ENCODE data around the gene ATP6V0E1.

GRCh38 chr5:173011566-173011965 is 28.0 kb downstream of the ATP6V0E1 start:
- TF ChIP-seq CTCF (IDR thresholded peaks at IDR 0.05) = no peak
- TF ChIP-seq POLR2AphosphoS5 (IDR thresholded peaks at IDR 0.05; ENCODE audit: low read depth, low read length) = no peak
- TF ChIP-seq, protein P1, sequence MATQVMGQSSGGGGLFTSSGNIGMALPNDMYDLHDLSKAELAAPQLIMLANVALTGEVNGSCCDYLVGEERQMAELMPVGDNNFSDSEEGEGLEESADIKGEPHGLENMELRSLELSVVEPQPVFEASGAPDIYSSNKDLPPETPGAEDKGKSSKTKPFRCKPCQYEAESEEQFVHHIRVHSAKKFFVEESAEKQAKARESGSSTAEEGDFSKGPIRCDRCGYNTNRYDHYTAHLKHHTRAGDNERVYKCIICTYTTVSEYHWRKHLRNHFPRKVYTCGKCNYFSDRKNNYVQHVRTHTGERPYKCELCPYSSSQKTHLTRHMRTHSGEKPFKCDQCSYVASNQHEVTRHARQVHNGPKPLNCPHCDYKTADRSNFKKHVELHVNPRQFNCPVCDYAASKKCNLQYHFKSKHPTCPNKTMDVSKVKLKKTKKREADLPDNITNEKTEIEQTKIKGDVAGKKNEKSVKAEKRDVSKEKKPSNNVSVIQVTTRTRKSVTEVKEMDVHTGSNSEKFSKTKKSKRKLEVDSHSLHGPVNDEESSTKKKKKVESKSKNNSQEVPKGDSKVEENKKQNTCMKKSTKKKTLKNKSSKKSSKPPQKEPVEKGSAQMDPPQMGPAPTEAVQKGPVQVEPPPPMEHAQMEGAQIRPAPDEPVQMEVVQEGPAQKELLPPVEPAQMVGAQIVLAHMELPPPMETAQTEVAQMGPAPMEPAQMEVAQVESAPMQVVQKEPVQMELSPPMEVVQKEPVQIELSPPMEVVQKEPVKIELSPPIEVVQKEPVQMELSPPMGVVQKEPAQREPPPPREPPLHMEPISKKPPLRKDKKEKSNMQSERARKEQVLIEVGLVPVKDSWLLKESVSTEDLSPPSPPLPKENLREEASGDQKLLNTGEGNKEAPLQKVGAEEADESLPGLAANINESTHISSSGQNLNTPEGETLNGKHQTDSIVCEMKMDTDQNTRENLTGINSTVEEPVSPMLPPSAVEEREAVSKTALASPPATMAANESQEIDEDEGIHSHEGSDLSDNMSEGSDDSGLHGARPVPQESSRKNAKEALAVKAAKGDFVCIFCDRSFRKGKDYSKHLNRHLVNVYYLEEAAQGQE (IDR thresholded peaks at IDR 0.05; ENCODE audit: insufficient read depth in 1 of 2, low read depth in 2 of 2, low read length in 1 of 2) = no peak
